ENCODE measurements around the gene PITPNM1. TPM values are rescaled to one million over a fixed set of nuclear protein-coding genes. Genes with fewer than 3 reads are reported as not detected.
A peak's percentile ranks its signal among the peaks of the same experiment; 100 is the strongest.
"Not testable (repeated sequence)": the region's sequence is repeated elsewhere in the genome, so short reads cannot be mapped to it uniquely, and the experiment has no call there.

Gene PITPNM1
- total and polyA plus RNA-seq, 7 donors, result 3.2 to 69.1 (median 16.0) TPM

- no peaks in the 10 kb centered on the region for H3K9me3 ChIP-seq
- TF ChIP-seq POLR2AphosphoS5 (IDR thresholded peaks at IDR 0.05) (no peak), POLR2A (IDR thresholded peaks at IDR 0.05) (no peak)
- no peaks in the 10 kb centered on the region for H3K27me3 ChIP-seq
- H3K4me3 ChIP-seq, result peak overlapping the region; percentile 90 to 96 (median 93)
- H3K4me1 ChIP-seq, result peaks cover 0 to 50% (median 40%) of the 10 kb centered on the region in 4 donors
- peak overlapping the region; percentile 91 to 95 (median 92) for H3K27ac ChIP-seq
- intact Hi-C loops (cut with DNase I), result loop anchor here (2.0 kb wide), 2 partner anchors 39 to 67 kb away; partner anchors contain the start of gene PPP1CA
- DNase-seq, result no peak
- WGBS, 2 donors, result 8 to 38% methylated on average over 5 of the region's 5 CpGs
- H3K36me3 ChIP-seq, result no peaks in the 10 kb centered on the region
Measured at GRCh38 chr11:67468056-67468455, 37.1 kb downstream of the PITPNM1 start.

- peaks cover 0 to 50% (median 40%) of the 10 kb centered on the region in 4 donors for H3K4me1 ChIP-seq
- H3K27me3 ChIP-seq, result no peaks in the 10 kb centered on the region
- H3K36me3 ChIP-seq, result no peaks in the 10 kb centered on the region
- DNase-seq, result no peak
- H3K9me3 ChIP-seq, result no peaks in the 10 kb centered on the region
- intact Hi-C loops (cut with DNase I), result no loop called here
- H3K27ac ChIP-seq, result peak overlapping the region; percentile 91 to 95 (median 92)
- no peak overlapping the region for H3K4me3 ChIP-seq
- TF ChIP-seq EP300 (IDR thresholded peaks at IDR 0.05) (no peak), POLR2AphosphoS5 (IDR thresholded peaks at IDR 0.05) (no peak), CTCF (IDR thresholded peaks at IDR 0.05) (no peak), POLR2A (IDR thresholded peaks at IDR 0.05) (no peak)
- 67 to 83% methylated on average over 11 of the region's 11 CpGs for WGBS, 2 donors
Measured at GRCh38 chr11:67466962-67467771, 38.0 kb downstream of the PITPNM1 start.

DNA sequence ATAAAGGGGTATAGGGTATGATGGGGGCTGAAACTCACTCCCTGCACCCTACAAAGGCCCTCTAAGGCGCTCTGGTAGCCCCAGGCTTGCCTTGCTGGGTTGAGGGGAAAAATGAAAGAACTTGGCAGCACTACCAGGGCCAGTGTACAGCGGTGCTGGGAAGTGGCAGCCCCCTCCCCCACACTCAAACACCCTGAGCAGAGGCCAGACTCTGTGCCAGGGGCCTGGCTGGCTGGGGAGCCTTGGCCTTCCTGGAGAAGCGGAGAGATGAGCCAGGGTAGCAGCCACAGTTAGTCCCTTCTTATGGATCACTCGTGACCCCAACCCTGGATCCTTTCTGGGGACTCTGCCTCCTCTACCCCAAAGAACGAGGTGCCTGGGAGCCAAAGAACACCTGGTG lies 38.8 kb downstream of the PITPNM1 start:
- intact Hi-C loops (cut with DNase I), result no loop called here
- no peak for DNase-seq
- Histone ChIP-seq H3K27ac (peak overlapping the region; percentile 4 to 91 (median 58)), H3K36me3 (no peaks in the 10 kb centered on the region), H3K27me3 (no peaks in the 10 kb centered on the region), H3K9me3 (no peaks in the 10 kb centered on the region), H3K4me3 (no peak overlapping the region), H3K4me1 (peaks cover 0 to 50% (median 40%) of the 10 kb centered on the region in 4 donors)
- 87 to 91% methylated on average over 5 of the region's 5 CpGs for WGBS, 2 donors
- TF ChIP-seq POLR2AphosphoS5 (IDR thresholded peaks at IDR 0.05) (no peak), EP300 (IDR thresholded peaks at IDR 0.05) (no peak), POLR2A (IDR thresholded peaks at IDR 0.05) (no peak), CTCF (IDR thresholded peaks at IDR 0.05) (no peak)

GRCh38 chr11:67465530-67465929 lies 39.6 kb downstream of the PITPNM1 start:
- DNase-seq; H3K9me3 ChIP-seq; H3K36me3 ChIP-seq; H3K27me3 ChIP-seq; H3K4me3 ChIP-seq; intact Hi-C loops (cut with DNase I): not testable (repeated sequence)
- H3K27ac ChIP-seq, result peak overlapping the region; percentile 88 to 95 (median 92)
- 49 to 74% methylated on average over 2 of the region's 2 CpGs for WGBS, 2 donors
- H3K4me1 ChIP-seq, result peaks cover 0 to 50% (median 40%) of the 10 kb centered on the region in 4 donors

DNA sequence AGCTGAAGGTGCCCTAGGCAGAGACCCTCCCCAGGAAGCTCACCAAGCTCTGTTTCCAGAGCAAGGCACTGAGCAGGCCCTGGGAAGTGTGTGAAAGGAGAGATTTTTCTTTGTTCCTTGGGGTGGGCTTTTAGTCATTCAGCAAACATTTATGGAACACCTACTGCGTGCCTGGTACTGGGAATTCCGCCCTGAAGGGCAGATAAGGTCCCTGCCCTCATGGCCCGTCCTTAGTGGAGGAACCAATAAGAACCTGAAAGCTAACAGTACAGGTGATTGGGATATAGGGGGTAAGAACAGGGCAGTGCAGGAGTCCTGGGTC lies 40.0 kb downstream of the PITPNM1 start:
- Histone ChIP-seq H3K36me3 (no peaks in the 10 kb centered on the region), H3K27me3 (no peaks in the 10 kb centered on the region), H3K9me3 (no peaks in the 10 kb centered on the region), H3K4me3 (peak overlapping the region; percentile 46 to 68 (median 52)), H3K4me1 (peaks cover 0 to 50% (median 40%) of the 10 kb centered on the region in 4 donors), H3K27ac (peak overlapping the region; percentile 88 to 95 (median 92))
- TF ChIP-seq CTCF (IDR thresholded peaks at IDR 0.05) (no peak), POLR2A (IDR thresholded peaks at IDR 0.05) (no peak), POLR2AphosphoS5 (IDR thresholded peaks at IDR 0.05) (no peak), EP300 (IDR thresholded peaks at IDR 0.05) (no peak)
- WGBS, 2 donors, result 18 to 52% methylated on average over 3 of the region's 3 CpGs
- intact Hi-C loops (cut with DNase I), result no loop called here
- DNase-seq, result no peak

All from sigmoid colon (tissue), 7 donors.